Measurements from ENCODE around the gene GCC1.

DNA sequence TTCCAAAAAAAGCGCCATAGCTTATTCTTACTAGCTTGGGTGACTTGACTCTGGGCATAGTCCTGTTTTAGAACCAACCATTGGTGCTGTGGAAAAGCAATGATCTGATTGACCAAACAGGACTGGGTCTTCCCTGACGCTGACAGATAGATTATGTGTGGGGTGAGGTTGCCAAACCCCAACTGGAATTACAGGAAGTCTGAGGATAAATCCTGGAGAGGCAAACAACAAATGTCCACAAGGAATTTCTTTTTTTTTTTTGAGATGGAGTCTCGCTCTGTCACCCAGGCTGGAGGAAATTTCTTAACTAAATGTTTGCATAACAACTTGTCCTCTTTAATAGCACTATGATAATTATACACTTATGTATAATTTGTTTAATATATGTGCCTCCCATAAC, 19.2 kb downstream of the GCC1 start:
- TF ChIP-seq, protein P1, sequence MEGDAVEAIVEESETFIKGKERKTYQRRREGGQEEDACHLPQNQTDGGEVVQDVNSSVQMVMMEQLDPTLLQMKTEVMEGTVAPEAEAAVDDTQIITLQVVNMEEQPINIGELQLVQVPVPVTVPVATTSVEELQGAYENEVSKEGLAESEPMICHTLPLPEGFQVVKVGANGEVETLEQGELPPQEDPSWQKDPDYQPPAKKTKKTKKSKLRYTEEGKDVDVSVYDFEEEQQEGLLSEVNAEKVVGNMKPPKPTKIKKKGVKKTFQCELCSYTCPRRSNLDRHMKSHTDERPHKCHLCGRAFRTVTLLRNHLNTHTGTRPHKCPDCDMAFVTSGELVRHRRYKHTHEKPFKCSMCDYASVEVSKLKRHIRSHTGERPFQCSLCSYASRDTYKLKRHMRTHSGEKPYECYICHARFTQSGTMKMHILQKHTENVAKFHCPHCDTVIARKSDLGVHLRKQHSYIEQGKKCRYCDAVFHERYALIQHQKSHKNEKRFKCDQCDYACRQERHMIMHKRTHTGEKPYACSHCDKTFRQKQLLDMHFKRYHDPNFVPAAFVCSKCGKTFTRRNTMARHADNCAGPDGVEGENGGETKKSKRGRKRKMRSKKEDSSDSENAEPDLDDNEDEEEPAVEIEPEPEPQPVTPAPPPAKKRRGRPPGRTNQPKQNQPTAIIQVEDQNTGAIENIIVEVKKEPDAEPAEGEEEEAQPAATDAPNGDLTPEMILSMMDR (IDR thresholded peaks at IDR 0.05): no peak
- no peak for TF ChIP-seq POLR2A (IDR thresholded peaks at IDR 0.05)

All from adrenal gland (tissue), 5 donors.